CD14-positive monocyte (primary cell): ENCODE results near the gene IGF1. TPM values are rescaled to one million over a fixed set of nuclear protein-coding genes. Genes with fewer than 3 reads are reported as not detected.

ENCODE experiments used
- DNase-seq, 3 donors: peaks; one replicate each; pipeline ENCODE4 v3.0.0-alpha.2; 2011 to 2022
- H2AFZ ChIP-seq: 2 replicates; pipeline ENCODE4 v1.6.0; 2012; ENCODE audit warnings: mild to moderate bottlenecking, low read depth, low read length, inconsistent platforms; ENCODE audit not compliant: insufficient read depth, poor library complexity, severe bottlenecking
- H3K27ac ChIP-seq, 2 donors: 1 replicate in 1 of 2; 2 replicates in 1 of 2; pipeline ENCODE4 v1.5.1; 2012 to 2013; ENCODE audit warnings: low read length in 2 of 2, control low read depth in 1 of 2, inconsistent platforms in 1 of 2, low read depth in 1 of 2, mild to moderate bottlenecking in 1 of 2
- H3K27me3 ChIP-seq, 2 donors: one replicate each; pipeline versions ENCODE4 v1.6.0 to v1.6.1; 2011 to 2013; ENCODE audit warnings: low read length in 2 of 2; ENCODE audit not compliant: control insufficient read depth in 2 of 2, insufficient read depth in 2 of 2
- H3K36me3 ChIP-seq, 2 donors: replicated peaks in 1 of 2; 1 replicate in 1 of 2; 2 replicates in 1 of 2; pipeline versions ENCODE4 v1.5.1 to v1.6.1; 2012 to 2013; ENCODE audit warnings: low read length in 2 of 2, control low read depth in 1 of 2, inconsistent platforms in 1 of 2, mild to moderate bottlenecking in 1 of 2; ENCODE audit not compliant: insufficient read depth in 2 of 2, control insufficient read depth in 1 of 2
- H3K4me1 ChIP-seq, 2 donors: 1 replicate in 1 of 2; 2 replicates in 1 of 2; pipeline versions ENCODE4 v1.5.1 to v1.6.1; 2012 to 2013; ENCODE audit warnings: low read length in 2 of 2, control low read depth in 1 of 2, inconsistent platforms in 1 of 2, mild to moderate bottlenecking in 1 of 2, moderate library complexity in 1 of 2; ENCODE audit not compliant: insufficient read depth in 2 of 2, control insufficient read depth in 1 of 2
- H3K4me2 ChIP-seq: replicated peaks from 2 replicates; pipeline ENCODE3; 2012; ENCODE audit warnings: low read length, moderate library complexity, mild to moderate bottlenecking; ENCODE audit not compliant: poor library complexity, severe bottlenecking; ENCODE audit errors: extremely low read depth
- H3K4me3 ChIP-seq, 3 experiments: fragments of 200-600 bp in 1 of 3; sonication (generic) in 1 of 3; replicated peaks in 1 of 3; 1 replicate in 2 of 3; 2 replicates in 1 of 3; pipeline ENCODE4 v1.5.1; 2011 to 2013; ENCODE audit warnings: low read length in 3 of 3, mild to moderate bottlenecking in 3 of 3, control low read depth in 2 of 3, low read depth in 2 of 3, inconsistent platforms in 1 of 3, moderate library complexity in 1 of 3
- H3K79me2 ChIP-seq: 2 replicates; pipeline ENCODE4 v1.6.0; 2012; ENCODE audit warnings: mild to moderate bottlenecking, control low read depth, inconsistent platforms, low read length, moderate library complexity; ENCODE audit not compliant: insufficient read depth
- H3K9ac ChIP-seq: 2 replicates; pipeline ENCODE4 v1.6.0; 2017; ENCODE audit warnings: low read length, mild to moderate bottlenecking; ENCODE audit not compliant: insufficient read depth, poor library complexity, severe bottlenecking
- H3K9me3 ChIP-seq, 2 donors: replicated peaks in 1 of 2; 1 replicate in 1 of 2; 2 replicates in 1 of 2; pipeline versions ENCODE4 v1.5.1 to v1.6.1; 2012 to 2013; ENCODE audit warnings: low read length in 2 of 2, control low read depth in 1 of 2; ENCODE audit not compliant: control insufficient read depth in 1 of 2, insufficient read depth in 1 of 2
- H4K20me1 ChIP-seq: 2 replicates; pipeline ENCODE4 v1.6.0; 2012; ENCODE audit warnings: mild to moderate bottlenecking, low read length, control low read depth, moderate library complexity; ENCODE audit not compliant: insufficient read depth
- H3K27ac Mint-ChIP-seq, 7 donors: one replicate each; pipeline ENCODE4 v1.8.0; 2020; ENCODE audit warnings: mild to moderate bottlenecking in 7 of 7, mixed read lengths in 7 of 7, moderate library complexity in 6 of 7, inconsistent platforms in 2 of 7
- H3K27me3 Mint-ChIP-seq, 3 donors: one replicate each; pipeline ENCODE4 v1.8.0; 2021 to 2022; ENCODE audit warnings: low read depth in 3 of 3, mild to moderate bottlenecking in 3 of 3, mixed read lengths in 3 of 3, moderate library complexity in 3 of 3, inconsistent platforms in 1 of 3
- H3K36me3 Mint-ChIP-seq, 2 donors: one replicate each; pipeline ENCODE4 v1.8.0; 2020; ENCODE audit warnings: mixed read lengths in 2 of 2, inconsistent platforms in 1 of 2, mild to moderate bottlenecking in 1 of 2
- H3K4me1 Mint-ChIP-seq: one replicate; pipeline ENCODE4 v1.8.0; 2020; ENCODE audit warnings: mild to moderate bottlenecking, mixed read lengths
- H3K4me3 Mint-ChIP-seq, 2 donors: one replicate each; pipeline ENCODE4 v1.8.0; 2020; ENCODE audit warnings: mild to moderate bottlenecking in 2 of 2, mixed read lengths in 2 of 2, moderate library complexity in 1 of 2
- H3K9me3 Mint-ChIP-seq, 7 donors: one replicate each; pipeline ENCODE4 v1.8.0; 2020 to 2022; ENCODE audit warnings: mixed read lengths in 7 of 7, mild to moderate bottlenecking in 6 of 7, moderate library complexity in 6 of 7, inconsistent platforms in 2 of 7
- CTCF ChIP-seq: fragments of 200-600 bp; IDR thresholded peaks from one replicate; pipeline ENCODE4 v1.8.0; 2022; ENCODE audit warnings: antibody characterized with exemption, mild to moderate bottlenecking
- WGBS: methylation state at CpG from one replicate; pipeline ENCODE4 v1.1.5; 2013; ENCODE audit warnings: missing lambda C conversion rate; ENCODE audit not compliant: insufficient coverage; 5-methylcytosine and 5-hydroxymethylcytosine counted together
- intact Hi-C, 2 donors: fragments of 100-400 bp; cut with micrococcal nuclease; formaldehyde crosslinking; loops; one replicate each; pipeline versions ENCODE4 v1.15.0 to v1.15.1; 2023
- polyA plus RNA-seq, 3 donors: library from polyadenylated mRNA; depleted of rRNA in 1 of 3; unstranded in 2 of 3; stranded (reverse) in 1 of 3; fragments of 300-500 nt in 2 of 3; fragments of >200 nt in 1 of 3; fragmentation: Illumina TruSeq in 2 of 3; gene quantifications; 1 replicate in 2 of 3; 2 replicates in 1 of 3; pipeline ENCODE4 v1.2.3, GENCODE V29; 2012 to 2021

Gene IGF1
- polyA plus RNA-seq, 3 donors: not detected

GRCh38 chr12:102522768-102523167 lies 42.4 kb upstream of the IGF1 start:
- H4K20me1 ChIP-seq: no peaks in the 10 kb centered on the region
- no peak overlapping the region for H3K4me3 ChIP-seq
- no peaks in the 10 kb centered on the region for H3K36me3 Mint-ChIP-seq
- H3K27me3 Mint-ChIP-seq: peaks cover 0 to 11% (median 8%) of the 10 kb centered on the region in 3 donors
- intact Hi-C loops: loop anchor here in 1 of 2 donors (5.0 kb wide), 1 partner anchor 50 kb away; no protein-coding TSS in a partner anchor
- no peak overlapping the region for H3K4me3 Mint-ChIP-seq
- H3K36me3 ChIP-seq: no peaks in the 10 kb centered on the region
- WGBS: 91% methylated on average over 3 of the region's 4 CpGs
- no peaks in the 10 kb centered on the region for H3K79me2 ChIP-seq
- H3K9me3 Mint-ChIP-seq: peaks cover 0 to 8% (median 4%) of the 10 kb centered on the region in 7 donors
- TF ChIP-seq CTCF: no peak
- H3K27ac Mint-ChIP-seq: no peak overlapping the region
- H3K9me3 ChIP-seq: no peaks in the 10 kb centered on the region
- no peak overlapping the region for H3K9ac ChIP-seq
- no peaks in the 10 kb centered on the region for H3K27me3 ChIP-seq
- H3K4me1 ChIP-seq: no peaks in the 10 kb centered on the region
- H3K4me1 Mint-ChIP-seq: no peaks in the 10 kb centered on the region
- no peak overlapping the region for H3K27ac ChIP-seq
- H3K4me2 ChIP-seq: no peak overlapping the region
- no peak for DNase-seq
- no peak overlapping the region for H2AFZ ChIP-seq

- no peaks in the 10 kb centered on the region for H4K20me1 ChIP-seq
- peaks cover 0 to 8% (median 4%) of the 10 kb centered on the region in 7 donors for H3K9me3 Mint-ChIP-seq
- H3K4me1 ChIP-seq: no peaks in the 10 kb centered on the region
- no peak overlapping the region for H3K4me3 ChIP-seq
- H3K36me3 Mint-ChIP-seq: no peaks in the 10 kb centered on the region
- no peak for DNase-seq
- H3K27ac ChIP-seq: no peak overlapping the region
- H3K9ac ChIP-seq: no peak overlapping the region
- intact Hi-C loops: loop anchor here in 1 of 2 donors (5.0 kb wide), 1 partner anchor 49 kb away; no protein-coding TSS in a partner anchor
- no CpG with 5 or more reads among the region's 1 CpG for WGBS
- no peaks in the 10 kb centered on the region for H3K27me3 ChIP-seq
- H2AFZ ChIP-seq: no peak overlapping the region
- H3K4me3 Mint-ChIP-seq: no peak overlapping the region
- H3K79me2 ChIP-seq: no peaks in the 10 kb centered on the region
- H3K4me1 Mint-ChIP-seq: no peaks in the 10 kb centered on the region
- H3K9me3 ChIP-seq: no peaks in the 10 kb centered on the region
- H3K27ac Mint-ChIP-seq: no peak overlapping the region
- no peak overlapping the region for H3K4me2 ChIP-seq
- no peaks in the 10 kb centered on the region for H3K36me3 ChIP-seq
- H3K27me3 Mint-ChIP-seq: peaks cover 0 to 11% (median 8%) of the 10 kb centered on the region in 3 donors
- no peak for TF ChIP-seq CTCF
These were observed 41.4 kb upstream of the IGF1 start for GRCh38 chr12:102521662-102522277.
